AG04450 (cell line): ENCODE measurements around the gene KIAA1217. TPM values are rescaled to one million over a fixed set of nuclear protein-coding genes. Genes with fewer than 3 reads are reported as not detected.

Experiments used
- CTCF ChIA-PET: fragments of 300-600, 350-600 bp; formaldehyde crosslinking; extraction: SDS; loops from one replicate; lab custom pipeline; 2022; ENCODE audit warnings: antibody characterized with exemption, inconsistent platforms; lab: Charles Lee
- POLR2A ChIA-PET: fragments of 350-600 bp; formaldehyde crosslinking; extraction: SDS; loops from one replicate; lab custom pipeline; 2021; ENCODE audit warnings: antibody characterized with exemption, inconsistent platforms; lab: Yijun Ruan, JAX
- DNase-seq: peaks from one replicate; pipeline ENCODE4 v3.0.0-alpha.2; 2011; ENCODE audit warnings: low read depth, low spot score
- H3K27ac ChIP-seq: one replicate; pipeline ENCODE4 v1.5.1; 2012; ENCODE audit warnings: low read depth, low read length, control low read depth
- H3K27me3 ChIP-seq: one replicate; pipeline ENCODE4 v1.6.0; 2012; ENCODE audit warnings: low read length; ENCODE audit not compliant: control insufficient read depth, insufficient read depth
- H3K4me3 ChIP-seq: 2 replicates; pipeline ENCODE4 v1.5.1; 2011; ENCODE audit warnings: mild to moderate bottlenecking, low read depth, low read length, control low read depth
- H3K9me3 ChIP-seq: 2 replicates; pipeline ENCODE4 v1.5.1; 2012; ENCODE audit warnings: low read length; ENCODE audit not compliant: control insufficient read depth, insufficient read depth
- CTCF ChIP-seq: IDR thresholded peaks from 2 replicates; pipeline ENCODE4 v1.5.1; 2011; ENCODE audit warnings: low read depth, low read length, control low read depth, inconsistent platforms
- polyA plus RNA-seq: library from polyadenylated mRNA; depleted of rRNA; stranded (reverse); fragments of >200 nt; gene quantifications from 2 replicates; pipeline ENCODE4 v1.2.3, GENCODE V29; 2011

The KIAA1217 gene
- polyA plus RNA-seq, 1 experiment, result 5.4 TPM

GRCh38 chr10:24340446-24340845 lies 131.5 kb downstream of the KIAA1217 start:
- Histone ChIP-seq H3K4me3 (no peak overlapping the region), H3K9me3 (no peaks in the 10 kb centered on the region), H3K27ac (no peak overlapping the region), H3K27me3 (no peaks in the 10 kb centered on the region)
- TF ChIP-seq CTCF, result no peak
- CTCF ChIA-PET, result interaction anchor here (2.8 kb wide), 1 partner anchor 21 kb away, joined by 7 read pairs; no protein-coding TSS in a partner anchor
- POLR2A ChIA-PET, result no interaction called here
- DNase-seq, result no peak

- no peak for TF ChIP-seq CTCF
- Histone ChIP-seq H3K27ac (no peak overlapping the region), H3K4me3 (no peak overlapping the region), H3K27me3 (no peaks in the 10 kb centered on the region), H3K9me3 (no peaks in the 10 kb centered on the region)
- ChIA-PET CTCF (interaction anchor here (2.8 kb wide), 1 partner anchor 21 kb away, joined by 7 read pairs; no protein-coding TSS in a partner anchor), POLR2A (no interaction called here)
- no peak for DNase-seq
These were observed 131.9 kb downstream of the KIAA1217 start for GRCh38 chr10:24340883-24341282.

- Histone ChIP-seq H3K27me3 (no peaks in the 10 kb centered on the region), H3K9me3 (no peaks in the 10 kb centered on the region), H3K4me3 (no peak overlapping the region), H3K27ac (no peak overlapping the region)
- ChIA-PET POLR2A (no interaction called here), CTCF (interaction anchor here (0.8 to 2.8 kb wide), 2 partner anchors 21 to 145 kb away, joined by 5 to 7 read pairs; no protein-coding TSS in a partner anchor)
- no peak for DNase-seq
- no peak for TF ChIP-seq CTCF
These were observed 132.4 kb downstream of the KIAA1217 start for GRCh38 chr10:24341371-24341770.

GRCh38 chr10:24341897-24342296 lies 133.0 kb downstream of the KIAA1217 start:
- Histone ChIP-seq H3K27me3 (no peaks in the 10 kb centered on the region), H3K9me3 (no peaks in the 10 kb centered on the region), H3K4me3 (no peak overlapping the region), H3K27ac (no peak overlapping the region)
- POLR2A ChIA-PET, result no interaction called here
- no peak for DNase-seq
- TF ChIP-seq CTCF, result no peak
- CTCF ChIA-PET, result interaction anchor here (0.8 to 2.8 kb wide), 3 partner anchors 20 to 177 kb away, joined by 5 to 7 read pairs (median 7); no protein-coding TSS in a partner anchor

- Histone ChIP-seq H3K9me3 (no peaks in the 10 kb centered on the region), H3K27me3 (no peaks in the 10 kb centered on the region), H3K27ac (no peak overlapping the region), H3K4me3 (no peak overlapping the region)
- ChIA-PET CTCF (interaction anchor here (0.7 to 2.4 kb wide), 6 partner anchors 16 to 738 kb away, joined by 3 to 16 read pairs (median 6); no protein-coding TSS in a partner anchor), POLR2A (no interaction called here)
- no peak for TF ChIP-seq CTCF
- DNase-seq, result no peak
These were observed 134.7 kb downstream of the KIAA1217 start for GRCh38 chr10:24343686-24344085.
